Erythroblast (primary cell): ENCODE data around the gene MRPL27.

Source experiments
- GATA1 ChIP-seq: IDR thresholded peaks from 2 replicates; pipeline ENCODE4 v1.6.1; 2011; ENCODE audit warnings: low read depth, mild to moderate bottlenecking, control low read depth, low read length, moderate library complexity
- POLR2A ChIP-seq: IDR thresholded peaks from 2 replicates; pipeline ENCODE4 v1.6.1; 2011; ENCODE audit warnings: mild to moderate bottlenecking, low read length

DNA sequence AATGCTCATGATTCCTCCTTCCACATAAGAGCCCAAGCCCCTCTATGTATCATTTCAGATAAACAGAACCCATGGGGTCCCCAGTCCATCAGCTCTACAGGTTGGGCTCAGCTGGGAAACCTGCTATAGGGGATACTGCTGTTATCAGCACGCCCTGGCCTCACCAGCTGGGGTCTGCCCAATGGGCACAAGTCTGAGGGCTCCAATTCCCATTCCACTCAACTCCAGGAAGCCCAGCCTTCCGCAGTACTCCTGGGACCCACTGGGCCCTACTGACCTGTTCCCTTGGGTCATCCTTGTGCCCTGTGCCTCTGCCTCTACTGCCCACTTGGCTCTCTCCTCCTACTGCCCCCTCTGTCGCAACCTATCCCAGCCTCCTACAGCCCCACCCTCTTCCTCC, 43.3 kb downstream of the MRPL27 start:
- no peak for TF ChIP-seq POLR2A
- TF ChIP-seq GATA1 = no peak
